ENCODE results near the gene RHPN2. TPM values are rescaled to one million over a fixed set of nuclear protein-coding genes. Genes with fewer than 3 reads are reported as not detected.

Gene RHPN2
- total RNA-seq, 1 donor from 2014 or later = 3.0 TPM

DNA sequence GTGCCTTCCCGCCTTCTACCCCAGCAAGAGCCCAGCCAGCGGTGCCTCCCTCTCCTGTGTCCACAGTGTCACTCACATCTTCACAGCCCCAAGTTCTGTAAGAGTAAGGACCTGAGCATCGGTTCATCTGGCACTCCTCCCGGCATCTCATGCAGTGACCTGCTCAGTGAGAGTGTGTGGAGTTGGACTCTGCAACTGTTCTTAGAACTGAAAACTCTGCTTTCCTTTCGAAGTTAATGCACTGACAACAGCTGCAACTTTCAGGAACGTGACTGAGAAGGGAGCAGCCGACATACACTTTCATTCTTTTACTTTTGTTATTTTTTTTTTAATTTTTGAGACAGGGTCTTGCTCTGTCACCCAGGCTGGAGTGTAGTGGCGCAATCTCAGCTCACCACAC, 134.1 kb downstream of the RHPN2 start:
- ATAC-seq (no peak), DNase-seq (ENCODE audit: missing footprints) (no peak)
- intact Hi-C loops (cut with DNase I) = no loop called here

DNA sequence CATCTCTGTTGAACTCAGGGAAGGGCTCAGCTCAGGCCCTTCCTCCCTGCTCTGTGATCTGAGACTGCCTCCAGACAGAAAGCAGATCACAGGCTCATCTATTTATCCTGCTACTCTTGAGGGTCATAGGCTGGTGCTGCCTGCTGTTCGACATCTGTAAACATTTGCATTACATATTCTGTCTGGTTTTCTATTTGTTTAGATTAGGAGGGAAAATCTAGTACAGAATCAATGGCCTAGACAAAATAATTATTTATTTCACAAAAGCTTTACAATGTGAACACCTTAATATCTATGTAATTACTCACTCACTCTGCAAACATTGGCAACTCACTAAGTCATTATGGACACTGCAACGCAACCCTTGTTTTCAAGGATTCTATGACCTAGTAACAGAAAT, 135.9 kb downstream of the RHPN2 start:
- intact Hi-C loops (cut with DNase I) = no loop called here
- DNase-seq (ENCODE audit: missing footprints) (no peak), ATAC-seq (no peak)

Other genes with a start within 250 kb of the RHPN2 start
- 0.30 TPM for gene SLC7A9, start 195.1 kb downstream of the RHPN2 start, total RNA-seq
- gene CEP89, start 92.9 kb downstream of the RHPN2 start, total RNA-seq = 7.8 TPM
- gene FAAP24, start 92.6 kb downstream of the RHPN2 start, total RNA-seq = 0.46 TPM
- gene GPATCH1, start 16.3 kb upstream of the RHPN2 start, total RNA-seq = 6.5 TPM
- gene WDR88, start 67.2 kb upstream of the RHPN2 start, total RNA-seq = not detected
- 17.8 TPM for gene LRP3, start 129.4 kb upstream of the RHPN2 start, total RNA-seq
- 0.32 TPM for gene SLC7A10, start 161.0 kb upstream of the RHPN2 start, total RNA-seq
- gene CEBPA, start 237.6 kb upstream of the RHPN2 start, total RNA-seq = 4.9 TPM

Data from Right ventricle myocardium inferior (tissue), 1 donor.